PC-9 (cell line): Measurements from ENCODE around the gene SNUPN. TPM values are rescaled to one million over a fixed set of nuclear protein-coding genes. Genes with fewer than 3 reads are reported as not detected.
"Not testable (repeated sequence)": the region's sequence is repeated elsewhere in the genome, so short reads cannot be mapped to it uniquely, and the experiment has no call there.

Source experiments
- BruUV-seq: library from RNA; stranded (reverse); fragments of 400-500 nt; replicated peaks from 2 replicates; lab custom pipeline; 2021; lab: Mats Ljungman, UMichigan
- CTCF ChIA-PET: fragments of 300-600 bp; sonication (Branson Sonifier 250); formaldehyde crosslinking; loops from one replicate; lab custom pipeline; 2022; ENCODE audit warnings: antibody characterized with exemption; lab: Charles Lee
- POLR2A ChIA-PET: fragments of 300-600 bp; sonication (Branson Sonifier 250); formaldehyde crosslinking; loops from one replicate; lab custom pipeline; 2022; ENCODE audit warnings: antibody characterized with exemption; ENCODE audit not compliant: unreplicated experiment; lab: Charles Lee
- DNase-seq, 2 experiments: peaks; one replicate each; pipeline versions ENCODE4 v3.0.0 to v3.0.0-alpha.2; 2015 to 2022; ENCODE audit warnings: mixed read lengths in 1 of 2
- H2AFZ ChIP-seq: fragments of 200-600 bp; sonication (generic); 2 replicates; pipeline ENCODE4 v1.8.1; 2017; ENCODE audit warnings: antibody characterized with exemption
- H3F3A ChIP-seq: fragments of 200-600 bp; sonication (generic); 2 replicates; pipeline ENCODE4 v1.8.1; 2017; ENCODE audit warnings: antibody characterized with exemption, mild to moderate bottlenecking, low read depth; ENCODE audit not compliant: insufficient read depth
- H3K27ac ChIP-seq: fragments of 200-600 bp; sonication (generic); 2 replicates; pipeline ENCODE4 v1.6.1; 2016; ENCODE audit warnings: mixed run types
- H3K27me3 ChIP-seq: fragments of 200-600 bp; sonication (generic); 2 replicates; pipeline ENCODE4 v1.6.1; 2016; ENCODE audit warnings: low read depth, mixed run types; ENCODE audit not compliant: insufficient read depth
- H3K36me3 ChIP-seq: fragments of 200-600 bp; sonication (generic); 2 replicates; pipeline ENCODE4 v1.6.1; 2016; ENCODE audit warnings: low read depth, mixed run types
- H3K4me1 ChIP-seq: fragments of 200-600 bp; sonication (generic); replicated peaks from 2 replicates; pipeline ENCODE4 v1.6.1; 2016; ENCODE audit warnings: mixed run types; ENCODE audit not compliant: insufficient read depth
- H3K4me2 ChIP-seq: fragments of 200-600 bp; sonication (generic); 2 replicates; pipeline ENCODE4 v1.6.1; 2017; ENCODE audit warnings: mixed run types
- H3K4me3 ChIP-seq: fragments of 200-600 bp; sonication (generic); 2 replicates; pipeline ENCODE4 v1.6.1; 2016; ENCODE audit warnings: mixed run types
- H3K79me2 ChIP-seq: fragments of 200-600 bp; sonication (generic); 2 replicates; pipeline ENCODE4 v1.6.1; 2017; ENCODE audit warnings: low read depth, mixed run types
- H3K9me2 ChIP-seq: fragments of 200-600 bp; sonication (generic); 2 replicates; pipeline ENCODE4 v1.8.1; 2017; ENCODE audit warnings: mild to moderate bottlenecking; ENCODE audit not compliant: insufficient read depth
- H3K9me3 ChIP-seq: fragments of 200-600 bp; sonication (generic); 2 replicates; pipeline ENCODE4 v1.8.1; 2016; ENCODE audit warnings: low read depth; ENCODE audit not compliant: insufficient read depth
- H4K20me1 ChIP-seq: fragments of 200-600 bp; sonication (generic); 2 replicates; pipeline ENCODE4 v1.8.1; 2017; ENCODE audit not compliant: insufficient read depth
- CTCF ChIP-seq: fragments of 200-600 bp; sonication (generic); conservative IDR thresholded peaks from 2 replicates; pipeline ENCODE4 v1.6.1; 2017; ENCODE audit warnings: mixed run types, antibody characterized with exemption, mild to moderate bottlenecking, moderate library complexity
- EZH2 ChIP-seq: fragments of 200-600 bp; sonication (generic); IDR thresholded peaks from 2 replicates; pipeline ENCODE4 v1.8.0; 2017; ENCODE audit warnings: antibody characterized with exemption, low read depth
- intact Hi-C: fragments of 100-400 bp; cut with micrococcal nuclease; formaldehyde crosslinking; loops from one replicate; pipeline ENCODE4 v1.10.0; 2022; ENCODE audit not compliant: unreplicated experiment
- total RNA-seq: library from RNA; stranded (reverse); gene quantifications from 2 replicates; pipeline ENCODE4 v1.2.3, GENCODE V29; 2021

Gene SNUPN
- total RNA-seq, 1 experiment from 2014 or later = 40.0 TPM

- Histone ChIP-seq H3K4me2 (no peak overlapping the region), H3K36me3 (no peaks in the 10 kb centered on the region), H3K9me2 (no peaks in the 10 kb centered on the region), H3K27ac (no peak overlapping the region), H3K4me3 (no peak overlapping the region), H3K4me1 (peaks cover 12% of the 10 kb centered on the region; the same call in 1 of the 2 replicates), H3K79me2 (peaks cover 61% of the 10 kb centered on the region), H3K27me3 (no peaks in the 10 kb centered on the region), H4K20me1 (0 out of 2 replicates have a peak, but pooled peaks cover 7% of the 10 kb centered on the region), H2AFZ (no peak overlapping the region), H3F3A (0 out of 2 replicates have a peak, but pooled peaks cover 9% of the 10 kb centered on the region), H3K9me3 (no peaks in the 10 kb centered on the region)
- POLR2A ChIA-PET = no interaction called here
- intact Hi-C loops = no loop called here
- CTCF ChIA-PET = interaction anchor here (0.6 kb wide), 1 partner anchor 37 kb away, joined by 3 read pairs; no protein-coding TSS in a partner anchor
- TF ChIP-seq EZH2 (no peak), CTCF (no peak)
- no TSS peak for BruUV-seq
- DNase-seq = no peak
Observed at GRCh38 chr15:75570126-75570845, 55.2 kb downstream of the SNUPN start.

GRCh38 chr15:75565062-75565970 lies 60.2 kb downstream of the SNUPN start:
- H3K36me3 ChIP-seq = no peaks in the 10 kb centered on the region
- POLR2A ChIA-PET = interaction anchor here (0.6 to 0.7 kb wide), 2 partner anchors 111 to 282 kb away, joined by 3 to 4 read pairs; no protein-coding TSS in a partner anchor
- H3K4me1 ChIP-seq = no peaks in the 10 kb centered on the region
- H4K20me1 ChIP-seq = no peaks in the 10 kb centered on the region; the same call in 1 of the 2 replicates
- H3K27me3 ChIP-seq = no peaks in the 10 kb centered on the region
- no peak overlapping the region for H3K4me2 ChIP-seq
- no peaks in the 10 kb centered on the region for H3K9me2 ChIP-seq
- H3K27ac ChIP-seq = no peak overlapping the region
- TF ChIP-seq EZH2 = no peak
- TF ChIP-seq CTCF = no peak
- H3K79me2 ChIP-seq = peaks cover 28% of the 10 kb centered on the region
- no peak overlapping the region for H3K4me3 ChIP-seq
- DNase-seq = no peak
- H3K9me3 ChIP-seq = no peaks in the 10 kb centered on the region
- H3F3A ChIP-seq = no peaks in the 10 kb centered on the region
- no peak overlapping the region for H2AFZ ChIP-seq
- intact Hi-C loops = no loop called here
- BruUV-seq = no TSS peak
- CTCF ChIA-PET = no interaction called here

DNA sequence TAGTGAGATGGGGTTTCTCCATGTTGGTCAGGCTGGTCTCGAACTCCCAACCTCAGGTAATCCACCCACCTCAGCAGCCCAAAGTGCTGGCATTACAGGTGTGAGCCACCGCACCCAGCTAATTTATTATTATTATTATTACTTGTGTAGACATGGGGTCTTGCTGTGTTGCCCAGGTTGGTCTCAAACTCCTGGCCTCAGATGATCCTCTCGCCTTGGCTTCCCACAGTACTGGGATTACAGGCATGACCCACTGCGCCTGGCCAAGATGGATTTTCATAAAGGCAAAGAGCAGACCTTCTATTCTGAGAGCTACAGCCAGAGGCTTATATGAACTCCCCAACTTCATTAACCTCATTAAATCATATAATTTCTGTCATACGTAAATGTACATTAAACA lies 63.6 kb downstream of the SNUPN start:
- no TSS peak for BruUV-seq
- intact Hi-C loops = no loop called here
- Histone ChIP-seq H3K4me1 (no peaks in the 10 kb centered on the region), H3K4me2 (no peak overlapping the region), H3K27me3 (no peaks in the 10 kb centered on the region), H3K27ac (no peak overlapping the region), H3F3A (no peaks in the 10 kb centered on the region), H2AFZ (no peak overlapping the region), H3K9me3 (no peaks in the 10 kb centered on the region), H3K9me2 (no peaks in the 10 kb centered on the region), H3K36me3 (no peaks in the 10 kb centered on the region), H4K20me1 (no peaks in the 10 kb centered on the region; the same call in 1 of the 2 replicates), H3K79me2 (peaks cover 18% of the 10 kb centered on the region), H3K4me3 (no peak overlapping the region)
- no peak for TF ChIP-seq CTCF
- CTCF ChIA-PET = no interaction called here
- POLR2A ChIA-PET = no interaction called here
- no peak for DNase-seq

DNA sequence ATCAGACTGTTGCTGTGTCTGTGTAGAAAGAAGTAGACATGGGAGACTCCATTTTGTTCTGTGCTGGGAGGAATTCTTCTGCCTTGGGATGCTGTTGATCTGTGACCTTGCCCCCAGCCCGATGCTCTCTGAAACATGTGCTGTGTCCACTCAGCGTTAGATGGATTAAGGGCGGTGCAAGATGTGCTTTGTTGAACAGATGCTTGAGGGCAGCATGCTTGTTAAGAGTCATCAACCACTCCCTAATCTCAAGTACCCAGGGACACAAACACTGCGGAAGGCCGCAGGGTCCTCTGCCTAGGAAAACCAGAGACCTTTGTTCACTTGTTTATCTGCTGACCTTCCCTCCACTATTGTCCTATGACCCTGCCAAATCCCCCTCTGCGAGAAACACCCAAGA lies 66.2 kb downstream of the SNUPN start:
- H3F3A ChIP-seq, H3K9me2 ChIP-seq, POLR2A ChIA-PET, H3K4me3 ChIP-seq, H4K20me1 ChIP-seq, H3K4me2 ChIP-seq, H3K27ac ChIP-seq, BruUV-seq, H3K36me3 ChIP-seq, H3K79me2 ChIP-seq, H3K9me3 ChIP-seq, H2AFZ ChIP-seq, intact Hi-C loops, H3K4me1 ChIP-seq, H3K27me3 ChIP-seq, DNase-seq, CTCF ChIA-PET: not testable (repeated sequence)

DNA sequence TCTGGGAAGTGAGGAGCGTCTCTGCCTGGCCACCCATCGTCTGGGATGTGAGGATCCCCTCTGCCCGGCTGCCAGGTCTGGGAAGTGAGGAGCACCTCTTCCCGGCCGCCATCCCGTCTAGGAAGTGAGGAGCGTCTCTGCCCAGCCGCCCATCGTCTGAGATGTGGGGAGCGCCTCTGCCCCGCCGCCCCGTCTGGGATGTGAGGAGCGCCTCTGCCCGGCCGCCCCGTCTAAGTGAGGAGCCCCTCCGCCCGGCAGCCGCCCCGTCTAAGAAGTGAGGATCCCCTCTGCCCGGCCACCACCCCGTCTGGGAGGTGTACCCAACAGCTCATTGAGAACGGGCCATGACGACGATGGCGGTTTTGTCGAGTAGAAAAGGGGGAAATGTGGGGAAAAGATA lies 66.6 kb downstream of the SNUPN start:
- POLR2A ChIA-PET, H3K27ac ChIP-seq, H3K4me3 ChIP-seq, H3F3A ChIP-seq, H3K9me3 ChIP-seq, H4K20me1 ChIP-seq, intact Hi-C loops, BruUV-seq, CTCF ChIA-PET, H3K36me3 ChIP-seq, H3K27me3 ChIP-seq, H3K79me2 ChIP-seq, H2AFZ ChIP-seq, DNase-seq, H3K4me2 ChIP-seq, H3K9me2 ChIP-seq, H3K4me1 ChIP-seq: not testable (repeated sequence)
